ENCODE results near the gene TCF4. TPM values are rescaled to one million over a fixed set of nuclear protein-coding genes. Genes with fewer than 3 reads are reported as not detected.

Gene TCF4
- total RNA-seq, 1 experiment from 2014 or later, result 2.3 TPM

DNA sequence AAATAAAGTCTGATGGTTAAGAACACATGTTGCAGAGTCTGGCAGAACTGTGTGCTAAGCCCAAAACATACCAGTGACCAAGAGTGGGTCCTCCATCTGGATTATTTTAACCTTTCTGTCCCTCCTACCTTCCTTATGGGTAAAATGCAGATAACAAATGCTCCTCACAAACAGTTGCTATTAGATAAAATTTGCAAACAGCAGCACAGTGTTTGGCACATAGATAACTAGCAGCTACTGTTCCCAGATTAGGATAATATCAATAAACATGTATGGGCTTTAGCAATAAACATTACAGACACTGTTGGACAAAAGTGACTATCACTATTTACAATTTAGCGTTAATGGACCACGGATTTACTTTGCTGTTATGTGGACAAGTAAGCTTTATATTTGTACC lies 154.9 kb downstream of the TCF4 start:
- ATAC-seq (no peak), DNase-seq (ENCODE audit: low read depth, low spot score) (no peak)
- H3K4me1 ChIP-seq (ENCODE audit: control insufficient read depth, insufficient read depth, low read length), result no peaks in the 10 kb centered on the region
- ChIA-PET POLR2A (no interaction called here), CTCF (no interaction called here)
- in situ Hi-C loops (cut with HindIII; ENCODE audit: low pct_unique_long_range_greater_than_20kb, low sequenced_read_pairs) (no loop called here), intact Hi-C loops (cut with micrococcal nuclease; ENCODE audit: unreplicated experiment) (no loop called here)
- H3K9me3 ChIP-seq (ENCODE audit: control insufficient read depth, insufficient read depth, low read depth, low read length), result no peaks in the 10 kb centered on the region
- no peak overlapping the region for H3K4me3 ChIP-seq (ENCODE audit: low read depth in 2 of 2, low read length in 2 of 2)
- TF ChIP-seq POLR2AphosphoS5 (IDR thresholded peaks at IDR 0.05; ENCODE audit: low read depth, low read length) (no peak), TCF7L2 (IDR thresholded peaks at IDR 0.05; ENCODE audit: low read depth, low read length) (no peak), SIN3A (IDR thresholded peaks at IDR 0.05; ENCODE audit: borderline replicate concordance, insufficient read depth, low read depth, low read length) (no peak)
- TF ChIP-seq, protein P1, sequence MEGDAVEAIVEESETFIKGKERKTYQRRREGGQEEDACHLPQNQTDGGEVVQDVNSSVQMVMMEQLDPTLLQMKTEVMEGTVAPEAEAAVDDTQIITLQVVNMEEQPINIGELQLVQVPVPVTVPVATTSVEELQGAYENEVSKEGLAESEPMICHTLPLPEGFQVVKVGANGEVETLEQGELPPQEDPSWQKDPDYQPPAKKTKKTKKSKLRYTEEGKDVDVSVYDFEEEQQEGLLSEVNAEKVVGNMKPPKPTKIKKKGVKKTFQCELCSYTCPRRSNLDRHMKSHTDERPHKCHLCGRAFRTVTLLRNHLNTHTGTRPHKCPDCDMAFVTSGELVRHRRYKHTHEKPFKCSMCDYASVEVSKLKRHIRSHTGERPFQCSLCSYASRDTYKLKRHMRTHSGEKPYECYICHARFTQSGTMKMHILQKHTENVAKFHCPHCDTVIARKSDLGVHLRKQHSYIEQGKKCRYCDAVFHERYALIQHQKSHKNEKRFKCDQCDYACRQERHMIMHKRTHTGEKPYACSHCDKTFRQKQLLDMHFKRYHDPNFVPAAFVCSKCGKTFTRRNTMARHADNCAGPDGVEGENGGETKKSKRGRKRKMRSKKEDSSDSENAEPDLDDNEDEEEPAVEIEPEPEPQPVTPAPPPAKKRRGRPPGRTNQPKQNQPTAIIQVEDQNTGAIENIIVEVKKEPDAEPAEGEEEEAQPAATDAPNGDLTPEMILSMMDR (IDR thresholded peaks at IDR 0.05), result no peak
- TF ChIP-seq, protein P2, sequence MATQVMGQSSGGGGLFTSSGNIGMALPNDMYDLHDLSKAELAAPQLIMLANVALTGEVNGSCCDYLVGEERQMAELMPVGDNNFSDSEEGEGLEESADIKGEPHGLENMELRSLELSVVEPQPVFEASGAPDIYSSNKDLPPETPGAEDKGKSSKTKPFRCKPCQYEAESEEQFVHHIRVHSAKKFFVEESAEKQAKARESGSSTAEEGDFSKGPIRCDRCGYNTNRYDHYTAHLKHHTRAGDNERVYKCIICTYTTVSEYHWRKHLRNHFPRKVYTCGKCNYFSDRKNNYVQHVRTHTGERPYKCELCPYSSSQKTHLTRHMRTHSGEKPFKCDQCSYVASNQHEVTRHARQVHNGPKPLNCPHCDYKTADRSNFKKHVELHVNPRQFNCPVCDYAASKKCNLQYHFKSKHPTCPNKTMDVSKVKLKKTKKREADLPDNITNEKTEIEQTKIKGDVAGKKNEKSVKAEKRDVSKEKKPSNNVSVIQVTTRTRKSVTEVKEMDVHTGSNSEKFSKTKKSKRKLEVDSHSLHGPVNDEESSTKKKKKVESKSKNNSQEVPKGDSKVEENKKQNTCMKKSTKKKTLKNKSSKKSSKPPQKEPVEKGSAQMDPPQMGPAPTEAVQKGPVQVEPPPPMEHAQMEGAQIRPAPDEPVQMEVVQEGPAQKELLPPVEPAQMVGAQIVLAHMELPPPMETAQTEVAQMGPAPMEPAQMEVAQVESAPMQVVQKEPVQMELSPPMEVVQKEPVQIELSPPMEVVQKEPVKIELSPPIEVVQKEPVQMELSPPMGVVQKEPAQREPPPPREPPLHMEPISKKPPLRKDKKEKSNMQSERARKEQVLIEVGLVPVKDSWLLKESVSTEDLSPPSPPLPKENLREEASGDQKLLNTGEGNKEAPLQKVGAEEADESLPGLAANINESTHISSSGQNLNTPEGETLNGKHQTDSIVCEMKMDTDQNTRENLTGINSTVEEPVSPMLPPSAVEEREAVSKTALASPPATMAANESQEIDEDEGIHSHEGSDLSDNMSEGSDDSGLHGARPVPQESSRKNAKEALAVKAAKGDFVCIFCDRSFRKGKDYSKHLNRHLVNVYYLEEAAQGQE (IDR thresholded peaks at IDR 0.05; ENCODE audit: insufficient read depth in 1 of 2, low read depth in 2 of 2, low read length in 1 of 2), result no peak
- H3K36me3 ChIP-seq (ENCODE audit: control insufficient read depth, insufficient read depth, low read length), result no peaks in the 10 kb centered on the region
- BruUV-seq (replicated peaks), result no TSS peak
- no peaks in the 10 kb centered on the region for H3K27me3 ChIP-seq (ENCODE audit: control insufficient read depth, insufficient read depth, low read length)
- H3K27ac ChIP-seq (ENCODE audit: low read length), result no peak overlapping the region

GRCh38 chr18:55432307-55433040 lies 155.5 kb downstream of the TCF4 start:
- BruUV-seq (replicated peaks), result no TSS peak
- ATAC-seq (no peak), DNase-seq (ENCODE audit: low read depth, low spot score) (no peak)
- no peak for TF ChIP-seq POLR2AphosphoS5 (IDR thresholded peaks at IDR 0.05; ENCODE audit: low read depth, low read length)
- TF ChIP-seq, protein P1 (IDR thresholded peaks at IDR 0.05), result no peak
- TF ChIP-seq TCF7L2 (IDR thresholded peaks at IDR 0.05; ENCODE audit: low read depth, low read length), result no peak
- TF ChIP-seq, protein P2 (IDR thresholded peaks at IDR 0.05; ENCODE audit: insufficient read depth in 1 of 2, low read depth in 2 of 2, low read length in 1 of 2), result no peak
- no peak for TF ChIP-seq SIN3A (IDR thresholded peaks at IDR 0.05; ENCODE audit: borderline replicate concordance, insufficient read depth, low read depth, low read length)
- H3K9me3 ChIP-seq (ENCODE audit: control insufficient read depth, insufficient read depth, low read depth, low read length), result no peaks in the 10 kb centered on the region
- H3K27ac ChIP-seq (ENCODE audit: low read length), result no peak overlapping the region
- ChIA-PET POLR2A (no interaction called here), CTCF (no interaction called here)
- intact Hi-C loops (cut with micrococcal nuclease; ENCODE audit: unreplicated experiment), result no loop called here
- no peak overlapping the region for H3K4me3 ChIP-seq (ENCODE audit: low read depth in 2 of 2, low read length in 2 of 2)
- H3K4me1 ChIP-seq (ENCODE audit: control insufficient read depth, insufficient read depth, low read length), result no peaks in the 10 kb centered on the region
- in situ Hi-C loops (cut with HindIII; ENCODE audit: low pct_unique_long_range_greater_than_20kb, low sequenced_read_pairs), result no loop called here
- no peaks in the 10 kb centered on the region for H3K27me3 ChIP-seq (ENCODE audit: control insufficient read depth, insufficient read depth, low read length)
- H3K36me3 ChIP-seq (ENCODE audit: control insufficient read depth, insufficient read depth, low read length), result no peaks in the 10 kb centered on the region

Data from Panc1 (cell line).